CD4-positive, alpha-beta T cell (primary cell): ENCODE measurements around the gene PGD. TPM values are rescaled to one million over a fixed set of nuclear protein-coding genes. Genes with fewer than 3 reads are reported as not detected.
A peak's percentile ranks its signal among the peaks of the same experiment; 100 is the strongest.

Experiments
- ATAC-seq: fragments of 200-7000 bp; cut with Tn5 transposase; one replicate; pipeline ENCODE4 v1.10.0; 2022; ENCODE audit warnings: mild to moderate bottlenecking; ENCODE audit not compliant: poor library complexity
- CTCF ChIA-PET: fragments of 350-600 bp; sonication (Branson Sonifier 250); formaldehyde crosslinking; loops from one replicate; lab custom pipeline; 2021; ENCODE audit warnings: antibody characterized with exemption, inconsistent platforms; lab: Charles Lee
- POLR2A ChIA-PET: fragments of 350-600 bp; sonication (Branson Sonifier 250); formaldehyde crosslinking; loops from one replicate; lab custom pipeline; 2021; ENCODE audit warnings: antibody characterized with exemption, inconsistent platforms; lab: Charles Lee
- DNase-seq, 14 experiments: peaks; one replicate each; pipeline ENCODE4 v3.0.0-alpha.2; 2013 to 2020; ENCODE audit warnings: mixed read lengths in 2 of 14
- H3K27ac ChIP-seq, 2 donors: one replicate each; pipeline versions ENCODE4 v1.5.1 to v1.7.0; 2013; ENCODE audit warnings: low read length in 2 of 2, low read depth in 1 of 2, mild to moderate bottlenecking in 1 of 2
- H3K27me3 ChIP-seq, 2 experiments: 1 replicate in 1 of 2; 2 replicates in 1 of 2; pipeline versions ENCODE4 v1.6.1 to v1.7.0; 2013; ENCODE audit warnings: low read length in 2 of 2, control low read depth in 1 of 2, mild to moderate bottlenecking in 1 of 2, moderate library complexity in 1 of 2; ENCODE audit not compliant: insufficient read depth in 2 of 2, control insufficient read depth in 1 of 2
- H3K36me3 ChIP-seq: one replicate; pipeline ENCODE4 v1.6.1; 2013; ENCODE audit warnings: low read length, control low read depth; ENCODE audit not compliant: insufficient read depth
- H3K4me1 ChIP-seq: one replicate; pipeline ENCODE4 v1.6.1; 2013; ENCODE audit warnings: low read length, control low read depth; ENCODE audit not compliant: insufficient read depth
- H3K4me3 ChIP-seq: one replicate; pipeline ENCODE4 v1.5.1; 2013; ENCODE audit warnings: mild to moderate bottlenecking, low read length, moderate library complexity
- H3K9me3 ChIP-seq, 2 experiments: 1 replicate in 1 of 2; 2 replicates in 1 of 2; pipeline versions ENCODE4 v1.6.1 to v1.7.0; 2013; ENCODE audit warnings: low read length in 2 of 2, mild to moderate bottlenecking in 2 of 2, control low read depth in 1 of 2, moderate library complexity in 1 of 2; ENCODE audit not compliant: control insufficient read depth in 1 of 2, insufficient read depth in 1 of 2
- H3K27ac Mint-ChIP-seq: one replicate; pipeline ENCODE4 v1.8.0; 2020; ENCODE audit warnings: mixed read lengths
- H3K27me3 Mint-ChIP-seq: one replicate; pipeline ENCODE4 v1.8.0; 2021; ENCODE audit warnings: mixed read lengths
- H3K36me3 Mint-ChIP-seq: one replicate; pipeline ENCODE4 v1.8.0; 2021; ENCODE audit warnings: low read depth, mixed read lengths
- H3K4me1 Mint-ChIP-seq: one replicate; pipeline ENCODE4 v1.8.0; 2021; ENCODE audit warnings: low read depth, mixed read lengths
- H3K4me3 Mint-ChIP-seq: one replicate; pipeline ENCODE4 v1.8.0; 2020; ENCODE audit warnings: mild to moderate bottlenecking, mixed read lengths
- H3K9me3 Mint-ChIP-seq: one replicate; pipeline ENCODE4 v1.8.0; 2020; ENCODE audit warnings: mixed read lengths
- intact Hi-C, 2 experiments: fragments of 100-400 bp; cut with DNase I in 1 of 2; cut with micrococcal nuclease in 1 of 2; formaldehyde crosslinking; loops; one replicate each; pipeline versions ENCODE4 v1.15.1 to v1.9.0; 2023 to 2025; cut with DNase I, micrococcal nuclease
- total RNA-seq, 174 experiments: library from RNA in 2 of 174; stranded (reverse) in 2 of 174; gene quantifications; one replicate each; pipeline ENCODE4 v1.2.3 and lab custom pipeline; 2021 to 2026
- TF ChIP-seq, protein P1 (sequence below): fragments of 200-600 bp; IDR thresholded peaks from one replicate; pipeline ENCODE4 v1.8.0; 2022; ENCODE audit warnings: antibody characterized with exemption, mild to moderate bottlenecking

PGD gene
- total RNA-seq, 2 experiments from 2014 or later: 16.7 to 17.4 TPM

DNA sequence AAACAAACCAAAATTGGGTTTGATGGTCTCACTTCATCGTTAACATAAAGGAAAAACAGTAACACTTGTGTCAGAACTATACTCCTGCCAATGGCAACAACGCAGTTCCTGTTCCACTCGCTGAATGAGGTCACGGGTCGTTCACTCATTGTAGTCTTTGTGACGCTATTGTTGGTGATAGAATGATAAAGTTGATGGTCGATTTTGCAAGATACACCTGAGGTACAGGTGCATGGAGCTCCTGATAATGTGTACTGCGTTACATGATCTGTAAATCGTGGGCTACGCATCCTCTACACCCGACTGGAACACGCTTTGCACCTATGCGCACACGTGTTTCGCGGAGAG, 31.0 kb downstream of the PGD start:
- Mint-ChIP-seq H3K4me3 (peak overlapping the region; percentile 94), H3K27me3 (no peaks in the 10 kb centered on the region), H3K9me3 (no peaks in the 10 kb centered on the region), H3K27ac (peak overlapping the region; percentile 92), H3K4me1 (peaks cover 23% of the 10 kb centered on the region), H3K36me3 (peaks cover 6% of the 10 kb centered on the region)
- H3K4me1 ChIP-seq: peaks cover 26% of the 10 kb centered on the region
- peak in 6 of 14 experiments; percentile 8 to 66 (median 50) for DNase-seq
- H3K36me3 ChIP-seq: no peaks in the 10 kb centered on the region
- TF ChIP-seq, protein P1, sequence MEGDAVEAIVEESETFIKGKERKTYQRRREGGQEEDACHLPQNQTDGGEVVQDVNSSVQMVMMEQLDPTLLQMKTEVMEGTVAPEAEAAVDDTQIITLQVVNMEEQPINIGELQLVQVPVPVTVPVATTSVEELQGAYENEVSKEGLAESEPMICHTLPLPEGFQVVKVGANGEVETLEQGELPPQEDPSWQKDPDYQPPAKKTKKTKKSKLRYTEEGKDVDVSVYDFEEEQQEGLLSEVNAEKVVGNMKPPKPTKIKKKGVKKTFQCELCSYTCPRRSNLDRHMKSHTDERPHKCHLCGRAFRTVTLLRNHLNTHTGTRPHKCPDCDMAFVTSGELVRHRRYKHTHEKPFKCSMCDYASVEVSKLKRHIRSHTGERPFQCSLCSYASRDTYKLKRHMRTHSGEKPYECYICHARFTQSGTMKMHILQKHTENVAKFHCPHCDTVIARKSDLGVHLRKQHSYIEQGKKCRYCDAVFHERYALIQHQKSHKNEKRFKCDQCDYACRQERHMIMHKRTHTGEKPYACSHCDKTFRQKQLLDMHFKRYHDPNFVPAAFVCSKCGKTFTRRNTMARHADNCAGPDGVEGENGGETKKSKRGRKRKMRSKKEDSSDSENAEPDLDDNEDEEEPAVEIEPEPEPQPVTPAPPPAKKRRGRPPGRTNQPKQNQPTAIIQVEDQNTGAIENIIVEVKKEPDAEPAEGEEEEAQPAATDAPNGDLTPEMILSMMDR: no peak
- peak overlapping the region; percentile 71 for H3K4me3 ChIP-seq
- peak overlapping the region; percentile 30 to 65 for H3K27ac ChIP-seq
- ChIA-PET CTCF (interaction anchor here (0.6 to 3.0 kb wide), 17 partner anchors 12 to 1005 kb away, joined by 3 to 35 read pairs (median 4); partner anchors contain the start of genes DFFA, KIF1B, PEX14 and PGD), POLR2A (interaction anchor here (0.6 to 2.2 kb wide), 7 partner anchors 21 to 801 kb away, joined by 3 to 20 read pairs (median 4); partner anchors contain the start of genes KIF1B and PEX14)
- peak; percentile 31 for ATAC-seq
- H3K9me3 ChIP-seq: no peaks in the 10 kb centered on the region
- intact Hi-C loops: loop anchor here (1.0 to 5.0 kb wide), 10 partner anchors 31 to 938 kb away; partner anchors contain the start of genes DFFA (in 1 of the 2), LZIC (in 1 of the 2), NMNAT1 (in 1 of the 2) and PGD (in 1 of the 2)
- H3K27me3 ChIP-seq: no peaks in the 10 kb centered on the region

DNA sequence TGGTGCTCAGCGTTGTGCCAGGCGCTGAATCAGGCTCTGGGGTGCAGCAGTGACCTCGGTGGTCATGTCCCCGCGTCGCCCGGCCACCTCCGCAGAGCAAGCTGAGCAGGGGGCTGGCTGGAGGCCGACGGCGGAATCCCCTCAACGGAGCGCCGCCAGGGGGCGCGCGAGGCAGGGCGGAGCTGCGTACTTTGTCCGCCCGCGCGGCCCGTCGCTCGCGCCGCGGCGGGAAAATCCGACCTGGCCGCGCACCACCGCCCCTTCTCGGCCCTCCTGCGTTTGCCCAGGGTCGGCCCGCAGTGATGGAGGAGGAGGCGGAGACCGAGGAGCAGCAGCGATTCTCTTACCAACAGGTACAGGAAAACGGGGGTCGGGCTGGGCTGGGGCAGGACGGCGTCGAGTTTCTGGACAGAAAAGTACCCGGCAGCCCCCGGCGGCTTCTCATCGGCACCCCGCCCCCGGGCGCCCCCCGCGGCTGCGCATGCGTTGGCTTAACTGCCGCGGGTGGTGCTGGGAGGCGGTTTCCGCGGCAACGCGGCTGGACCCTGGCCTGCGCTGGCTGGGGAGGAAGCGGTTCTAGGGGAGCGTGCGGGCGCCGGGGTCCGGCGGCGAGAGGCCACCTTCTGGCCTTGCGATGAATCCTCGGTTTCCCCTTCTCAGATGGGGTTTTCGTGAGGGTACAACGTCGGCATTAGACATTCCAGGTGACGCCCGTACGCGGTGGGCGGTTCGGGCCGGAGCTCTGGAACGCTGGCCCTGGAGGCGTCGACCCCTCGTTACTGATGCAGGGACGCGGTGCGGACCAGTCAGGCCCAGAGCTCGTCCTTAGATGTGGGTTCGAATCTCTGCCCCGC, 31.6 kb downstream of the PGD start, which contains the start of gene CENPS:
Gene CENPS (plus strand): TSS at position 218 of the 854 bp plus-strand sequence. CDS start 85 bp downstream, at position 303.
- ChIA-PET POLR2A (interaction anchor here (0.6 to 2.2 kb wide), 9 partner anchors 21 to 582 kb away, joined by 3 to 20 read pairs (median 4); partner anchors contain the start of genes DFFA, KIF1B, PEX14 and PGD), CTCF (interaction anchor here (0.6 to 3.0 kb wide), 18 partner anchors 12 to 1005 kb away, joined by 3 to 35 read pairs (median 4); partner anchors contain the start of genes DFFA, KIF1B, PEX14 and PGD)
- Mint-ChIP-seq H3K36me3 (peaks cover 6% of the 10 kb centered on the region), H3K27me3 (no peaks in the 10 kb centered on the region), H3K27ac (peak within 1 kb of the TSS; percentile 92), H3K4me1 (peaks cover 23% of the 10 kb centered on the region), H3K9me3 (no peaks in the 10 kb centered on the region), H3K4me3 (peak within 1 kb of the TSS; percentile 94)
- no peaks in the 10 kb centered on the region for H3K36me3 ChIP-seq
- TF ChIP-seq, protein P1: peak; percentile 98
- DNase-seq (peak; percentile 72 to 95 (median 90)), ATAC-seq (peak; percentile 79)
- peak within 1 kb of the TSS; percentile 65 to 68 for H3K27ac ChIP-seq
- no peaks in the 10 kb centered on the region for H3K9me3 ChIP-seq
- peak within 1 kb of the TSS; percentile 71 for H3K4me3 ChIP-seq
- H3K27me3 ChIP-seq: no peaks in the 10 kb centered on the region
- peaks cover 26% of the 10 kb centered on the region for H3K4me1 ChIP-seq
- intact Hi-C loops: loop anchor here (1.0 to 5.0 kb wide), 6 partner anchors 31 to 803 kb away; partner anchors contain the start of genes DFFA (in 1 of the 2), PGD (in 1 of the 2) and UBE4B (in 1 of the 2)

DNA sequence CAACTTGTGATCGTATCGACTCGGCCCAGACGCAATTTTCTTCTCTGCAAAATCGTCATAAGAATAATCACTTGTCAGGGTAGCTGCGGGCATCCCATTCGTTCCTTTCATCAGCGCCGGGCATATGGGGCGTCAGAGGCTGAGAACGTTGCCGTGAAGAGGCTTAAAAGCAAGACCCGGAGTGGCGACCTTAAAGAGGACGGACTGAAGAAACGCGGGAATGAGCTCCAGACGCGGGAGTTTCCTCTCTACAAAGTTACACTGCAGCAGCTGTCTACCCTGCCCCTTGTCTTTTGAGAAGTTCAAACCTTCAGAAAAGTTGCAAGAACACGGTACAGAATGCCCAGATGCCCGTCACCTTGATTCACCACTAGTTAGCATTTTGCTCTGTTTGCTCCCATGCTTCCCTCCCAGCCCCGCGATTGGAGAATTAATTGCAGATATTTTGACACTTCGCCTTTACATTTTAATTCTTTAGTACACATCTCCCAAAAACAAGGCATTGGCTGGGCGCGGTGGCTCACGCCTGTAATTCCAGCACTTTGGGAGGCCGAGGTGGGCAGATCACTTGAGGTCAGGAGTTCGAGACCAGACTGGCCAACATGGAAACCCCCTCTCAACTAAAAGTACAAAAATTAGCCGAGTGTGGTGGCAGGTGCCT, 32.3 kb downstream of the PGD start:
- Mint-ChIP-seq H3K4me1 (peaks cover 23% of the 10 kb centered on the region), H3K27ac (peak overlapping the region; percentile 92), H3K27me3 (no peaks in the 10 kb centered on the region), H3K9me3 (no peaks in the 10 kb centered on the region), H3K36me3 (peaks cover 6% of the 10 kb centered on the region), H3K4me3 (peak overlapping the region; percentile 94)
- Histone ChIP-seq H3K9me3 (no peaks in the 10 kb centered on the region), H3K27me3 (no peaks in the 10 kb centered on the region), H3K36me3 (no peaks in the 10 kb centered on the region), H3K27ac (peak overlapping the region in 1 of 2 donors; percentile 65), H3K4me3 (peak overlapping the region; percentile 71), H3K4me1 (peaks cover 26% of the 10 kb centered on the region)
- ChIA-PET POLR2A (interaction anchor here (0.8 to 2.2 kb wide), 6 partner anchors 30 to 221 kb away, joined by 3 to 20 read pairs (median 6); partner anchors contain the start of genes DFFA, KIF1B, PEX14 and PGD), CTCF (interaction anchor here (0.6 to 3.0 kb wide), 6 partner anchors 31 to 581 kb away, joined by 3 to 35 read pairs (median 14); partner anchors contain the start of genes KIF1B, PGD and TARDBP)
- TF ChIP-seq, protein P1: no peak
- intact Hi-C loops: loop anchor here in 1 of 2 experiments (2.0 to 5.0 kb wide), 2 partner anchors 436 to 804 kb away; no protein-coding TSS in a partner anchor
- peak; percentile 5 for ATAC-seq
- DNase-seq: peak in 2 of 14 experiments; percentile 14 to 59
